ENCODE data around the gene AKR1C8. TPM values are rescaled to one million over a fixed set of nuclear protein-coding genes. Genes with fewer than 3 reads are reported as not detected.

The AKR1C8 gene
- total and polyA plus RNA-seq, 2 donors (not counting 3 experiments of a cell fraction or from before 2014, with no cell fraction given) = not detected

DNA sequence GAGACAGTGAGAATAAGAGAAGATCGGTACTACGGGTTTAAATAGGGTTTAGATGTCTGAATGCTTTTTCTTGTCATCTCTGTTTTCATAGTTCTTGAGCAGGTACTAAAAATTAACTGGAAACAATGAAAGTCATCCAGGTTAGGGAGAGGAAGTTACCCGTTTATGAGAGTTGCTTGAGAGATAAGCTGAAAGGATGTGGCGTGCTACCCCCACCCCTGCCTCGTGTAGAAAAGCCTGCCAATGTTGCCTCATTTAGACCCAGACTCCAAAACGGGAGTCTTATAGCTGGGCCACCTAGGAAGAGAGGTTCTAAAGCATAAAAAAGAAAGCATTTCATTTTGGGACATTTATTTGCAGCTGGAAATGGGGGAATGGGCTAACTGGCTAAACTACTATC, 21.8 kb upstream of the AKR1C8 start:
- intact Hi-C loops (cut with micrococcal nuclease) = no loop called here
- CTCF ChIA-PET = interaction anchor here (1.2 kb wide), 1 partner anchor 10 kb away, joined by 3 read pairs; the partner anchor contains the start of gene AKR1C4
- BruUV-seq (replicated peaks) = no TSS peak

More for the DNA sequence above, 21.8 kb upstream of the AKR1C8 start:
- Histone ChIP-seq H3K79me2 (ENCODE audit: control insufficient read depth, insufficient read depth, low read length) (no peaks in the 10 kb centered on the region), H3K9me1 (replicated peaks; ENCODE audit: control insufficient read depth, extremely low read depth, insufficient read depth, low read length) (no peaks in the 10 kb centered on the region), H3K27me3 (ENCODE audit: control insufficient read depth in 2 of 2, insufficient read depth in 2 of 2, low read length in 2 of 2) (peaks cover 0 to 7% of the 10 kb centered on the region in 2 experiments), H2AFZ (ENCODE audit: low read depth, low read length) (no peak overlapping the region), H3K4me3 (replicated peaks in 1 of 3; ENCODE audit: insufficient read depth in 1 of 3, low read depth in 1 of 3, low read length in 3 of 3) (no peak overlapping the region), H3K9ac (replicated peaks; ENCODE audit: extremely low read depth, insufficient read depth, low read length) (no peak overlapping the region), H3K4me2 (ENCODE audit: insufficient read depth, low read length) (no peak overlapping the region), H3K4me1 (ENCODE audit: control insufficient read depth, extremely low read depth, insufficient read depth, low read length) (no peaks in the 10 kb centered on the region), H4K20me1 (replicated peaks; ENCODE audit: control insufficient read depth, extremely low read depth, insufficient read depth, low read length) (no peaks in the 10 kb centered on the region), H3K27ac (ENCODE audit: insufficient read depth, low read depth, low read length) (no peak overlapping the region), H3K36me3 (ENCODE audit: control insufficient read depth in 2 of 2, extremely low read depth in 1 of 2, insufficient read depth in 2 of 2, low read length in 2 of 2) (no peaks in the 10 kb centered on the region), H3K9me3 (replicated peaks; ENCODE audit: control insufficient read depth, insufficient read depth, low read length) (no peaks in the 10 kb centered on the region)
- POLR2A ChIA-PET = no interaction called here
- no peak for TF ChIP-seq EZH2 (IDR thresholded peaks at IDR 0.05; ENCODE audit: borderline replicate concordance, low read depth, low read length, severe bottlenecking)
- no peak for TF ChIP-seq FOS (IDR thresholded peaks at IDR 0.05; ENCODE audit: borderline replicate concordance, insufficient read depth, low read length)
- TF ChIP-seq MYC (IDR thresholded peaks at IDR 0.05; ENCODE audit: low read depth, low read length) = no peak
- TF ChIP-seq, protein P1, sequence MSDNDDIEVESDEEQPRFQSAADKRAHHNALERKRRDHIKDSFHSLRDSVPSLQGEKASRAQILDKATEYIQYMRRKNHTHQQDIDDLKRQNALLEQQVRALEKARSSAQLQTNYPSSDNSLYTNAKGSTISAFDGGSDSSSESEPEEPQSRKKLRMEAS (IDR thresholded peaks at IDR 0.05; ENCODE audit: insufficient read depth, insufficient read length) = no peak
- no peak for TF ChIP-seq POLR2A (IDR thresholded peaks at IDR 0.05; ENCODE audit: low read depth, low read length)
- TF ChIP-seq POLR2AphosphoS5 (IDR thresholded peaks at IDR 0.05; ENCODE audit: insufficient read depth, low read depth, low read length) = no peak
- no peak for TF ChIP-seq GATA2 (IDR thresholded peaks at IDR 0.05; ENCODE audit: insufficient read depth, insufficient read length, low read depth, low read length)
- no peak for TF ChIP-seq CTCF (IDR thresholded peaks at IDR 0.05; ENCODE audit: extremely low read depth in 1 of 2, insufficient read depth in 1 of 2, low read depth in 1 of 2, low read length in 2 of 2)
- no peak for TF ChIP-seq JUN (IDR thresholded peaks at IDR 0.05; ENCODE audit: borderline replicate concordance, insufficient read depth, insufficient read length, low read depth)
- no peak for FAIRE-seq
- dilution Hi-C loops (cut with MboI; ENCODE audit: extremely low pct_ligation_motif_present, low sequenced_read_pairs) = no loop called here
- no peak for DNase-seq (ENCODE audit: low read depth, low spot score)
